Keratinocyte (primary cell): ENCODE results near the gene NAA80. TPM values are rescaled to one million over a fixed set of nuclear protein-coding genes. Genes with fewer than 3 reads are reported as not detected.
"Not testable (repeated sequence)": the region's sequence is repeated elsewhere in the genome, so short reads cannot be mapped to it uniquely, and the experiment has no call there.

Source experiments
- DNase-seq: peaks from one replicate; pipeline ENCODE4 v3.0.0-alpha.2; 2011; ENCODE audit warnings: low read depth, missing footprints, low spot score
- FAIRE-seq: peaks from 2 replicates; lab custom pipeline; 2011; peaks lifted over from hg19 to GRCh38; lab: Jason Lieb, UNC
- H2AFZ ChIP-seq: 2 replicates; pipeline ENCODE4 v1.6.0; 2012; ENCODE audit warnings: low read length, control low read depth, inconsistent platforms; ENCODE audit not compliant: control insufficient read depth
- H3K27ac ChIP-seq: 2 replicates; pipeline ENCODE4 v1.5.1; 2011; ENCODE audit warnings: low read length; ENCODE audit not compliant: control insufficient read depth, insufficient read depth
- H3K27me3 ChIP-seq: 3 replicates; pipeline ENCODE4 v1.6.0; 2011; ENCODE audit warnings: low read length; ENCODE audit not compliant: control insufficient read depth, insufficient read depth; ENCODE audit errors: extremely low read depth
- H3K36me3 ChIP-seq, 2 experiments: 2 replicates in 1 of 2; 3 replicates in 1 of 2; pipeline ENCODE4 v1.5.1; 2011; ENCODE audit warnings: low read length in 2 of 2, mild to moderate bottlenecking in 1 of 2; ENCODE audit not compliant: control insufficient read depth in 2 of 2, insufficient read depth in 2 of 2; ENCODE audit errors: extremely low read depth in 1 of 2
- H3K4me1 ChIP-seq: 3 replicates; pipeline ENCODE4 v1.5.1; 2011; ENCODE audit warnings: low read length; ENCODE audit not compliant: control insufficient read depth, insufficient read depth; ENCODE audit errors: extremely low read depth
- H3K4me2 ChIP-seq: 3 replicates; pipeline ENCODE4 v1.6.0; 2011; ENCODE audit warnings: low read depth, low read length; ENCODE audit not compliant: control insufficient read depth, insufficient read depth; ENCODE audit errors: extremely low read depth
- H3K4me3 ChIP-seq, 3 experiments: fragments of 200-600 bp in 1 of 3; sonication (generic) in 1 of 3; 2 replicates in 2 of 3; 3 replicates in 1 of 3; pipeline ENCODE4 v1.5.1; 2011 to 2016; ENCODE audit warnings: low read length in 3 of 3, mild to moderate bottlenecking in 3 of 3, control low read depth in 2 of 3, inconsistent platforms in 1 of 3, low read depth in 1 of 3, mixed read lengths in 1 of 3, mixed run types in 1 of 3, moderate library complexity in 1 of 3; ENCODE audit not compliant: control insufficient read depth in 2 of 3, insufficient read depth in 2 of 3; ENCODE audit errors: extremely low read depth in 1 of 3
- H3K79me2 ChIP-seq: 2 replicates; pipeline ENCODE4 v1.6.0; 2012; ENCODE audit warnings: low read length; ENCODE audit not compliant: control insufficient read depth, insufficient read depth
- H3K9ac ChIP-seq: 3 replicates; pipeline ENCODE4 v1.6.0; 2011; ENCODE audit warnings: low read length; ENCODE audit not compliant: control insufficient read depth, insufficient read depth; ENCODE audit errors: extremely low read depth
- H3K9me1 ChIP-seq: 3 replicates; pipeline ENCODE4 v1.6.0; 2011; ENCODE audit warnings: low read length; ENCODE audit not compliant: control insufficient read depth, insufficient read depth; ENCODE audit errors: extremely low read depth
- H3K9me3 ChIP-seq: 2 replicates; pipeline ENCODE4 v1.5.1; 2012; ENCODE audit warnings: low read depth, low read length; ENCODE audit not compliant: control insufficient read depth
- H4K20me1 ChIP-seq: 3 replicates; pipeline ENCODE4 v1.6.0; 2011; ENCODE audit warnings: low read length; ENCODE audit not compliant: control insufficient read depth, insufficient read depth; ENCODE audit errors: extremely low read depth
- CTCF ChIP-seq, 3 experiments: IDR thresholded peaks in 1 of 3; conservative IDR thresholded peaks in 1 of 3; optimal IDR thresholded peaks in 1 of 3; 2 replicates in 2 of 3; 3 replicates in 1 of 3; pipeline versions ENCODE3 to v1.5.1; 2011; ENCODE audit warnings: low read length in 3 of 3, mild to moderate bottlenecking in 3 of 3, moderate library complexity in 2 of 3, control low read depth in 1 of 3, inconsistent platforms in 1 of 3; ENCODE audit not compliant: insufficient read depth in 2 of 3; ENCODE audit errors: extremely low read depth in 1 of 3
- EZH2 ChIP-seq: IDR thresholded peaks from one replicate; pipeline ENCODE4 v1.6.1; 2012; ENCODE audit warnings: inconsistent platforms, mild to moderate bottlenecking, low read length, moderate library complexity
- dilution Hi-C: fragments of 300-500 bp; cut with MboI; formaldehyde crosslinking; loops from one replicate; pipeline ENCODE4 v1.7.0; 2020; ENCODE audit warnings: low sequenced_read_pairs; ENCODE audit not compliant: extremely low pct_ligation_motif_present
- polyA plus RNA-seq, 5 experiments: library from polyadenylated mRNA; depleted of rRNA in 3 of 5; stranded (reverse) in 3 of 5; stranded (forward) in 1 of 5; unstranded in 1 of 5; fragments of >200 nt; gene quantifications; 1 replicate in 1 of 5; 2 replicates in 3 of 5; 3 replicates in 1 of 5; pipeline versions ENCODE4 v1.2.1 to v1.2.3, GENCODE V29; 2011 to 2012; ENCODE audit warnings: missing spikeins in 2 of 5, low read depth in 1 of 5, low replicate concordance in 1 of 5

The NAA80 gene
- polyA plus RNA-seq, 1 donor (not counting 4 experiments of a cell fraction or from before 2014, with no cell fraction given): 6.1 TPM

GRCh38 chr3:50263478-50264382 is 35.5 kb downstream of the NAA80 start:
- DNase-seq (no peak), FAIRE-seq (no peak)
- Histone ChIP-seq H3K36me3 (no peaks in the 10 kb centered on the region), H3K79me2 (no peaks in the 10 kb centered on the region), H4K20me1 (no peaks in the 10 kb centered on the region), H3K9me3 (no peaks in the 10 kb centered on the region), H3K4me1 (peaks cover 27% of the 10 kb centered on the region), H3K27ac (no peak overlapping the region), H3K9me1 (peaks cover 2% of the 10 kb centered on the region), H3K9ac (no peak overlapping the region), H3K4me2 (no peak overlapping the region), H2AFZ (no peak overlapping the region), H3K4me3 (no peak overlapping the region), H3K27me3 (peaks cover 3% of the 10 kb centered on the region)
- no peak for TF ChIP-seq EZH2
- TF ChIP-seq CTCF (optimal IDR thresholded peaks at IDR 0.05 in 1 of 3, IDR thresholded peaks at IDR 0.05 in 1 of 3, conservative IDR thresholded peaks at IDR 0.05 in 1 of 3; ENCODE audit: extremely low read depth in 1 of 3, insufficient read depth in 2 of 3, low read length in 3 of 3): no peak
- dilution Hi-C loops: no loop called here

GRCh38 chr3:50262778-50263177 is 36.4 kb downstream of the NAA80 start:
- H2AFZ ChIP-seq: no peak overlapping the region
- peaks cover 23% of the 10 kb centered on the region for H3K4me1 ChIP-seq
- H3K9ac ChIP-seq: no peak overlapping the region
- no peaks in the 10 kb centered on the region for H4K20me1 ChIP-seq
- no peak overlapping the region for H3K4me2 ChIP-seq
- FAIRE-seq (no peak), DNase-seq (no peak)
- TF ChIP-seq EZH2 (no peak), CTCF (optimal IDR thresholded peaks at IDR 0.05 in 1 of 3, IDR thresholded peaks at IDR 0.05 in 1 of 3, conservative IDR thresholded peaks at IDR 0.05 in 1 of 3; ENCODE audit: extremely low read depth in 1 of 3, insufficient read depth in 2 of 3, low read length in 3 of 3) (no peak)
- H3K4me3 ChIP-seq: no peak overlapping the region
- peaks cover 2% of the 10 kb centered on the region for H3K9me1 ChIP-seq
- dilution Hi-C loops: no loop called here
- peaks cover 4 to 5% of the 10 kb centered on the region in 2 experiments for H3K36me3 ChIP-seq
- H3K9me3 ChIP-seq: no peaks in the 10 kb centered on the region
- H3K27ac ChIP-seq: no peak overlapping the region
- peaks cover 3% of the 10 kb centered on the region for H3K27me3 ChIP-seq
- no peaks in the 10 kb centered on the region for H3K79me2 ChIP-seq

GRCh38 chr3:50262200-50262599 is 37.0 kb downstream of the NAA80 start:
- H3K27me3 ChIP-seq, H3K79me2 ChIP-seq, H3K9me1 ChIP-seq, H3K36me3 ChIP-seq, H2AFZ ChIP-seq, H3K9ac ChIP-seq, H3K4me3 ChIP-seq, H3K27ac ChIP-seq, H4K20me1 ChIP-seq, DNase-seq, H3K4me2 ChIP-seq, dilution Hi-C loops, FAIRE-seq, H3K9me3 ChIP-seq: not testable (repeated sequence)
- peaks cover 23% of the 10 kb centered on the region for H3K4me1 ChIP-seq
